Upper lobe of right lung (tissue), 1 donor: ENCODE data around the gene GPC3. TPM values are rescaled to one million over a fixed set of nuclear protein-coding genes. Genes with fewer than 3 reads are reported as not detected.

Source experiments
- ATAC-seq: fragments of 200-7000 bp; cut with Tn5 transposase; one replicate; pipeline ENCODE4 v1.9.1; 2020; ENCODE audit warnings: mild to moderate bottlenecking, moderate library complexity
- DNase-seq: peaks from one replicate; pipeline ENCODE4 v3.0.0-alpha.2; 2020
- H3K27ac ChIP-seq: fragments of 200-600 bp; one replicate; pipeline ENCODE4 v1.8.0; 2022
- H3K27me3 ChIP-seq: fragments of 200-600 bp; one replicate; pipeline ENCODE4 v1.8.0; 2022; ENCODE audit warnings: mild to moderate bottlenecking
- H3K36me3 ChIP-seq: fragments of 200-600 bp; one replicate; pipeline ENCODE4 v1.8.0; 2022
- H3K4me1 ChIP-seq: fragments of 200-600 bp; one replicate; pipeline ENCODE4 v1.8.0; 2022
- H3K4me3 ChIP-seq: fragments of 200-600 bp; one replicate; pipeline ENCODE4 v1.8.0; 2022; ENCODE audit warnings: mild to moderate bottlenecking
- H3K9me3 ChIP-seq: fragments of 200-600 bp; one replicate; pipeline ENCODE4 v1.8.0; 2022
- intact Hi-C: fragments of 100-400 bp; cut with DNase I; formaldehyde crosslinking; loops from one replicate; pipeline ENCODE4 v1.11.0; 2022
- total RNA-seq: library from RNA; stranded (reverse); fragmentation: NEBNext Ultra II Directional; extraction: Animal tissue kit (Norgen Biotek cat#: 25700); gene quantifications from one replicate; pipeline ENCODE4 v1.2.1, GENCODE V29; 2021
- TF ChIP-seq, protein P1 (sequence below): fragments of 200-600 bp; IDR thresholded peaks from one replicate; pipeline ENCODE4 v1.8.0; 2022; ENCODE audit warnings: antibody characterized with exemption
- donor health status: DM: no; HTN: yes; CAD: no; lungs with severe emphysema.

Gene GPC3
- total RNA-seq, 1 donor from 2014 or later, result 67.7 TPM

DNA sequence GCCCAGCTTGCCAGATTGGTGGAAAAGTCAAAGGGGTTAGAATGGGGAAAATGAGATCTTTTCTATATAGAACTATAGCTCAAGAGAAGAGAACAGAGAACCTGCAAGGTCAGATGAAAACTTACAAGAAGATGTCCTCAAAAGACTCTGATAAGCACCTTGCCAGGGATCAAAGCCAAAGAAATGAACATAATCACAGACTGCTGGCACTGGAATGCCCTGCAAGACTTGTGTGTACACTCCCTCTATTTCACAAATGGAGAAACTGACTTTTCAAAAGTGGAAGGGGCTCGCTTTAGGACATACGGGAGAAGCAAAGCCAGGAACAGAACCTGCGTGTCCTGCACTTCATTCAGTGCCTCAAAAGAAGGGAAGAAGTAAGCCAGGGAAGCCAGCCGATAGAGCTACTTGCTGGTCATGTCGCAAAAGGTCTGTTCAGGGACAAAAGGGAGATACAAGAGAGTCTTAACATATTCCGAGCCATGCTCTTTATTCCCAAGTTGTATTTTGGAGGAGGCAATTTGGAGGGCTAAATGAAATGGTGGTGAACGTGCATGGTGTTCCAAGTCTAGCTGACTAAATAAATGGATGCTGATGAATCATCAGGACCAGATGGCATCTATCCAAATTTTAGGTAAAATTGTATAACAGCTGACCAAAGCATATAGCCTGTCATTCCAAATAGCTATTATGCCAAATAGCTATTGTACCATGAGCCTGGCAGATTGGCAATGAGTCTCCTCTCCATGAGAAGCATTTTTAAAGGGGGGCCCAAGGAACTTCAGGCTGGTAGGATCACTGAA lies 394.5 kb downstream of the GPC3 start:
- Histone ChIP-seq H3K4me1 (no peaks in the 10 kb centered on the region), H3K36me3 (no peaks in the 10 kb centered on the region), H3K4me3 (no peak overlapping the region), H3K27ac (no peak overlapping the region), H3K9me3 (no peaks in the 10 kb centered on the region), H3K27me3 (no peaks in the 10 kb centered on the region)
- TF ChIP-seq, protein P1, sequence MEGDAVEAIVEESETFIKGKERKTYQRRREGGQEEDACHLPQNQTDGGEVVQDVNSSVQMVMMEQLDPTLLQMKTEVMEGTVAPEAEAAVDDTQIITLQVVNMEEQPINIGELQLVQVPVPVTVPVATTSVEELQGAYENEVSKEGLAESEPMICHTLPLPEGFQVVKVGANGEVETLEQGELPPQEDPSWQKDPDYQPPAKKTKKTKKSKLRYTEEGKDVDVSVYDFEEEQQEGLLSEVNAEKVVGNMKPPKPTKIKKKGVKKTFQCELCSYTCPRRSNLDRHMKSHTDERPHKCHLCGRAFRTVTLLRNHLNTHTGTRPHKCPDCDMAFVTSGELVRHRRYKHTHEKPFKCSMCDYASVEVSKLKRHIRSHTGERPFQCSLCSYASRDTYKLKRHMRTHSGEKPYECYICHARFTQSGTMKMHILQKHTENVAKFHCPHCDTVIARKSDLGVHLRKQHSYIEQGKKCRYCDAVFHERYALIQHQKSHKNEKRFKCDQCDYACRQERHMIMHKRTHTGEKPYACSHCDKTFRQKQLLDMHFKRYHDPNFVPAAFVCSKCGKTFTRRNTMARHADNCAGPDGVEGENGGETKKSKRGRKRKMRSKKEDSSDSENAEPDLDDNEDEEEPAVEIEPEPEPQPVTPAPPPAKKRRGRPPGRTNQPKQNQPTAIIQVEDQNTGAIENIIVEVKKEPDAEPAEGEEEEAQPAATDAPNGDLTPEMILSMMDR, result no peak
- no peak for ATAC-seq
- DNase-seq, result no peak
- intact Hi-C loops, result no loop called here

DNA sequence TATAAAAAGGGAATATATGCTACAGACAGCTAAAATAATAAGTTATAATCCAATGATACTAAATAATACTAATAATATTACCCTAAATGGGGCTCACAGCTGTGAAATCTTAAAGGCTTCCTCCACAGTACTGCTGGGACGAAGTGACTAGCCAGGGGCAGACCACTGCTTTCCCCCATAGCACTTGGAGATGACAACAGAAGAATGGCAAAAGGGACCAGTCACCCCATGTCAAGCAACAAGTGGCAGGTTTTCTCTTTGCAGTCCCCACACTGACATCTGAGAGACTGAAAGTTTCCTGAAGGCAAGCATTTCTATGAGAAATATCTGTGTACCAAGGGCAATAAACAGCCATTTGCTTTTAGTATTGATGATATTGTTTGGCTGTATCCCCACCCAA lies 396.6 kb downstream of the GPC3 start:
- Histone ChIP-seq H3K4me3 (no peak overlapping the region), H3K36me3 (no peaks in the 10 kb centered on the region), H3K27ac (no peak overlapping the region), H3K27me3 (no peaks in the 10 kb centered on the region), H3K9me3 (no peaks in the 10 kb centered on the region), H3K4me1 (no peaks in the 10 kb centered on the region)
- TF ChIP-seq, protein P1, result no peak
- no peak for DNase-seq
- intact Hi-C loops, result no loop called here
- no peak for ATAC-seq

DNA sequence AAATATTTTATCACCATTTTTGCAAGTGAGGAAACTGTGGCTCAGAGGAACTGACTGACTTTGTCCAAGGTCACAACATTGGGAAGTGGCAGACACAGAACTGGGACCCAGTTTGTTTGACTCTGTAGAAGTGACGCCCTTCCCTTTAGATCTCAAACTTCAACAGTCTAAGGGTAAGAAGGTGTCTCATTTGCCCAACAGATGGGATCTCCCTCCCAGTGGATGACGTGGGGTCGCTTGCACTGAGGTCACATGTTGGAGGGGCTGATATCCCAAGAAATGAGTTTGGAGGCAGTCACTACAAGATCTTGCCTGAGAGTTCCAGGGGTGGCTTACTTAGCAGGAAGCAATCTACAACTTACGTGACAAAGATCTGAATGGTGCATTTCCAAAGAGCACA lies 397.6 kb downstream of the GPC3 start:
- TF ChIP-seq, protein P1, result no peak
- intact Hi-C loops, result no loop called here
- ATAC-seq (no peak), DNase-seq (no peak)
- no peak overlapping the region for H3K4me3 ChIP-seq
- no peaks in the 10 kb centered on the region for H3K4me1 ChIP-seq
- H3K27ac ChIP-seq, result no peak overlapping the region
- H3K27me3 ChIP-seq, result no peaks in the 10 kb centered on the region
- no peaks in the 10 kb centered on the region for H3K36me3 ChIP-seq
- H3K9me3 ChIP-seq, result no peaks in the 10 kb centered on the region

DNA sequence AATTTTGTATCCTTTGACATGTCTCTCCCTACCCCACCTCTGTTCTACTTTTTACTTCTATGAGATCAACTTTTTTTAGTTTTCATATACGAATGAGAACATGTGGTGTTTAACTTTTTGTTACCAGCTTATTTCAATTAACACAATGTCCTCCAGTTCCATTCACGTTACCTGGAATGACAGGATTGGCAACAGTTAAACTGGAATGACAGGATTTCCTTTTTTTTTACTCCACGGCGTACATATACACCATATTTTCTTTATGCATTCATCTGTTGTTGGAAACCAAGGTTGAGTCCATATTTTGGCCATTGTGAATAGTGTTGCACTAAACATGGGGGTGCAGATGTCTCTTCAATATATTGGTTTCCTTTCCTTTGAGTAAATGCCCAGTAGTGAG lies 398.3 kb downstream of the GPC3 start:
- H3K4me3 ChIP-seq, result no peak overlapping the region
- ATAC-seq, result no peak

DNA sequence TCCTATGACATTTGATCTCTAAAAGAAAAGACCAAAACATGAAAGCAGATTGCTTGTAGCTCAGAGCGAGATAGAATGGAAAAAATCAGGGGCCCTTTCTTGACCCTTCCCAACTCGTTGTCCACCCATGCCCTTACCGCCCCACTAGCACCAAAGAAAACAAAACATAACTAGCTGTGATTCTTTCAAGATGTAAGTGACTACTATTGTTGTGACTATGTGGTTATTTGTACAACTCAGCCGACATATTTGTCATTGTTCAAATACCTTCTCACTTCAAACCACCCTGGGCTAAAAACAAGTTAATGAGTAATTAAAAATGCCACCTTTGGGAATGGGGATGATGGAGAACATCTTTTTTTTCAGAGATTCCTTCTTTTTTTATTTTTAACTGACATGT lies 399.0 kb downstream of the GPC3 start:
- no peaks in the 10 kb centered on the region for H3K36me3 ChIP-seq
- intact Hi-C loops, result no loop called here
- ATAC-seq (no peak), DNase-seq (no peak)
- no peaks in the 10 kb centered on the region for H3K27me3 ChIP-seq
- TF ChIP-seq, protein P1, result no peak
- no peak overlapping the region for H3K27ac ChIP-seq
- H3K4me1 ChIP-seq, result no peaks in the 10 kb centered on the region
- no peak overlapping the region for H3K4me3 ChIP-seq
- no peaks in the 10 kb centered on the region for H3K9me3 ChIP-seq

More for the DNA sequence above, 398.3 kb downstream of the GPC3 start:
- intact Hi-C loops, result no loop called here
- no peaks in the 10 kb centered on the region for H3K27me3 ChIP-seq
- TF ChIP-seq, protein P1, result no peak
- no peaks in the 10 kb centered on the region for H3K9me3 ChIP-seq
- no peak for DNase-seq
- no peaks in the 10 kb centered on the region for H3K4me1 ChIP-seq
- no peaks in the 10 kb centered on the region for H3K36me3 ChIP-seq
- no peak overlapping the region for H3K27ac ChIP-seq
